Mononuclear cell (primary cell): ENCODE measurements around the gene OOSP4A. TPM values are rescaled to one million over a fixed set of nuclear protein-coding genes. Genes with fewer than 3 reads are reported as not detected.

Experiments used
- H3K27me3 ChIP-seq: 2 replicates; pipeline ENCODE4 v1.6.0; 2011; ENCODE audit warnings: low read length, control low read depth; ENCODE audit not compliant: insufficient read depth
- H3K4me1 ChIP-seq: 2 replicates; pipeline ENCODE4 v1.5.1; 2011; ENCODE audit warnings: mild to moderate bottlenecking, low read length, control low read depth; ENCODE audit not compliant: insufficient read depth
- H3K4me3 ChIP-seq: 2 replicates; pipeline ENCODE4 v1.5.1; 2011; ENCODE audit warnings: mild to moderate bottlenecking, low read length, moderate library complexity
- H3K9me3 ChIP-seq: 2 replicates; pipeline ENCODE4 v1.5.1; 2011; ENCODE audit warnings: low read depth, mild to moderate bottlenecking, control low read depth, low read length
- total RNA-seq: library from RNA; depleted of rRNA; stranded (reverse); fragments of >200 nt; gene quantifications from one replicate; pipeline ENCODE4 v1.2.3, GENCODE V29; 2012

The OOSP4A gene
- not detected for total RNA-seq

DNA sequence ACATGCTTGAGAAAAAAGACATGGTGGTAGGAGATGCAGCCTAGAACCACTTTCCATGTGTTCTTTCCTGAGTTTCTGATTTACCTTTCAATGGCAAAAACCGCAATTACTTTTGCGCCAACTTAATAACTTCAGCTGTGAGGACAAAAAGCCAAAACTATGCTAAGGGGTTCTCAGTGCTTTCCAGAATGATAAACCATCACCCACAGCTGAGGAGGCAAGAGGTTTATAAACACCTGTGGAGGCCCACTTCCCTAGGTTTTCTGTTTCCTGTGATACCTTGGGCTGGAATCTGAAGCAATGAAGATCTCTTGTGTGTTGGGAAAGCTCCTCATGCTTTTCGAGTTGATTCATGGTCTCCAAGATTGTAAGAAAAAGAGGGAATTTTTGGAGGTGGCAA lies at the start of gene OOSP4A:
Gene OOSP4A, plus strand, starts transcription at position 301 of the 400 bp plus-strand sequence. Its CDS starts 0 bp downstream, at position 301.
- Histone ChIP-seq H3K27me3 (no peaks in the 10 kb centered on the region), H3K9me3 (no peaks in the 10 kb centered on the region), H3K4me1 (no peaks in the 10 kb centered on the region), H3K4me3 (no peak within 1 kb of the TSS)

DNA sequence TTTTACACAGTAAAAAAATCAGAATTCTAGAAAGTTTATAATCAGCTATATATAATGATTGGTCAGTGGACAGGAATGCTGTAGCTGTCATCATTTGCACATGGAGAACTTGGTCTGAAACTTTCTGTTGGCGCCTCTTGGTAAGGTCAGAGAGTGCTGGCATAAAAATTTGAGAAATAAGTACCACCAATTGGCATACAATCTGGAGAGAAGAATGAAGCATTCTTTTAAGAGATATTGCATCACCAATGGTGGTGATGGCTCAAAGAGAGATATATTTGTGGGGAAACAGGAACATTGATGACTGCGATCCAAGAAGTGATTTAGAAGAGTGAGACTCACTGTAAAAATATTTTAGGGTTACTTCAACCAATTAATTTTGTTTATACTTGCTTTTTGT lies 45.4 kb upstream of the OOSP4A start:
- Histone ChIP-seq H3K9me3 (peaks cover 19% of the 10 kb centered on the region), H3K4me3 (no peak overlapping the region), H3K4me1 (no peaks in the 10 kb centered on the region), H3K27me3 (no peaks in the 10 kb centered on the region)

DNA sequence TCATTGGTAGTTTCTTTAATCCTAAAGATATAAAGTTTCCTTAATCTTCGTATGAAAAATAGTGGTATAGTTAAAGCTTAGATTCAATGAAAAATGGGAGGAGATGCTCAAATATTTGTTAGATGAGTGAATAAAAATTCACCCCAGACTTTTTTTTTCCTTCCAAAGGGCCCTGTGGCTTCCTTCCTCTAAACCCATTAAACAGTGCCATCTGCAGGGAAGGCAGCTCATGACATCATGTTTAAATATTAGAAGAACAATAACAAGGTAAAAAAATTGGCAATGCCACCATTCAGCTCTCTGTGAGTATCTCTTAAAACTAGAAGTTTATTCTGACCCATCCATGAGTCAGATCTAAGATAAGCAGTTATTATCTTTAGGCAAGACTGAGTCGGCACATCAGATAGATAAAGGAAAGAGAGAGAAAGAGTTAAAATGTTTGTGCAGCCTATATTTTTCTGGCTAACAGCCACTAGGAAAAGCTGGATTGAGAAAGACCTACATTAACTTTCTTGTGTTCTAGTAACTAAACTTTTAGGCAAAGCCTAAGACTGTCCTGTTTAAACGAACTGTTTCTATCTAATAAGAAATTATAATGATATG lies 44.7 kb upstream of the OOSP4A start:
- peaks cover 25% of the 10 kb centered on the region for H3K9me3 ChIP-seq
- no peaks in the 10 kb centered on the region for H3K4me1 ChIP-seq
- no peaks in the 10 kb centered on the region for H3K27me3 ChIP-seq
- no peak overlapping the region for H3K4me3 ChIP-seq

DNA sequence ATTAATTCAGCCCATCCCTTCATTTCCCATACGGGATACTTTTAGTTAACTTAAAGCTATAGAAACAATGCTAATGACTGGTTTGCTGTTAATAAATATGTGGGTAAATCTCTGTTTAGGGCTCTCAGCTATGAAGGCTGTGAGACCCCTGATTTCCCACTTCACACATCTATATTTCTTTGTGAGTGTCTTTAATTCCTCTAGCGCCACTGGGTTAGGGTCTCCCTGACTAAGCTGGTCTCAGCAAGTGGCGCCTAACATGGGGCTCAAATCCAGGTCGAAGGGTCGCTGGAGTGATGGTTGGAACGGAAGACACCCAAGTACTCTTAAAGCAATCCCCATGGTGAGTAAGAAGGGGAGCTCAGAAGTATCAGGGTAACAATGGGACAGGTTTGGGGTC lies 40.0 kb upstream of the OOSP4A start:
- Histone ChIP-seq H3K4me1 (no peaks in the 10 kb centered on the region), H3K27me3 (no peaks in the 10 kb centered on the region), H3K4me3 (no peak overlapping the region), H3K9me3 (peaks cover 31% of the 10 kb centered on the region)

DNA sequence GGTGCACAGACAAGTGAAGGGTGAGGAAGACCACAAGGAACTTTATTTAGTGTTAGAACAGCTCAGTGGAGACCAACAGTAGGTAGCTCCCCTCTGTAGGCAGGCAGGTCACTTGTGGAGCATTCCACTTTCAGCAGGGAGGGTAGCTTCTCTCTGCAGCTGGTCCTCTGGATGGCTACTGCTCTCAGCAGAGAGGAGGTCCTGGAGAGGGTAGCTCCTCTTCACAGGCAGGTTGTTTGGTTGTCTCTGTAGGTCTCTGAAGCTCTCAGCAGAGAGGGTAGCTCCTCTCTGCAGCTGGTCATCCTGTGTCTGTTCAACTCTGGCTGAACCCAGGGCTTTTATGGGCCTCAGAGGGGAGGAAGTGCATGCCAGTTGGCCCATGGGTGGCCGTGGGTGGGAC lies 32.1 kb upstream of the OOSP4A start:
- Histone ChIP-seq H3K9me3 (no peaks in the 10 kb centered on the region), H3K4me1 (no peaks in the 10 kb centered on the region), H3K4me3 (no peak overlapping the region), H3K27me3 (no peaks in the 10 kb centered on the region)

DNA sequence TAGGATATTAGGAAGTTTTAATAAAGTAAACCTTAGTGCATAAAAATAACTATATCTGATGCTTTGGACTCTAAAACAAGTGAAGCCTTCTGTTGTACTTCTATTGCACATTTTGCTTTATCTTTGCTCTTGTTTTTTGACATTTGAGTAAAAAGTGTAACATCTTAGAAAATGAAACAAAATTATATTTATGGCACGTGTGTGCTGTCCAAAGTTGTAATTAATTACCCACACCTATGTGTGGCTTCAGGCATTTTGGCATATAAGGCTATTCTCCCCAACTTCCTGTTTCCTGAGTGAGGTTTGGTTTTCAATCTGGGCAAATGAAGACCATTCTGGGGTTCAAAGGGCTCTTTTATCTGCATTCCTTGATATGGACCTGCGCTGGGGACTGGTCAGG lies 25.7 kb upstream of the OOSP4A start, which contains the start of gene OOSP1:
Gene OOSP1, plus strand, starts transcription at position 301 of the 400 bp plus-strand sequence. Its CDS starts 23 bp downstream, at position 324.
- Histone ChIP-seq H3K4me1 (no peaks in the 10 kb centered on the region), H3K27me3 (no peaks in the 10 kb centered on the region), H3K4me3 (no peak within 1 kb of the TSS), H3K9me3 (no peaks in the 10 kb centered on the region)

DNA sequence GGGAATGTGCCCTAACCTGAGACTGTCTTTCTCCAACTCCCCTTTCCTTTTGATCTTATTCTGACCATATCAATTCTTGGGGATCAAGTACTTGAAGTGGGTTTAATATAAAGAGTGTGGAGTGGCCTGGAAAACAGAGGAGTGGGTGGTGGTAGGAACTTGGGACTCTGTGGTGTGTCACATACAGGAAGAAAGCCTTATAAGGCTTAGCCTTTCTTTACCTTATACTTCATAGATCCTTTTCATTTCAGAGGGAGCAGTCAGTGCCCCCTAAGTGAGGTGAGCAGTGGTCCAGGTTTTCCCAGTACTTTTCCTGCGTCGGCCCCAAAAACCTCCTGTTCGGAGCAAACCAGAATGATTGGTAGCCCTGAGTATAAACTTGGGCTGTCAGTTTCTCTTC lies 25.1 kb upstream of the OOSP4A start:
- Histone ChIP-seq H3K27me3 (no peaks in the 10 kb centered on the region), H3K9me3 (no peaks in the 10 kb centered on the region), H3K4me3 (no peak overlapping the region), H3K4me1 (no peaks in the 10 kb centered on the region)

DNA sequence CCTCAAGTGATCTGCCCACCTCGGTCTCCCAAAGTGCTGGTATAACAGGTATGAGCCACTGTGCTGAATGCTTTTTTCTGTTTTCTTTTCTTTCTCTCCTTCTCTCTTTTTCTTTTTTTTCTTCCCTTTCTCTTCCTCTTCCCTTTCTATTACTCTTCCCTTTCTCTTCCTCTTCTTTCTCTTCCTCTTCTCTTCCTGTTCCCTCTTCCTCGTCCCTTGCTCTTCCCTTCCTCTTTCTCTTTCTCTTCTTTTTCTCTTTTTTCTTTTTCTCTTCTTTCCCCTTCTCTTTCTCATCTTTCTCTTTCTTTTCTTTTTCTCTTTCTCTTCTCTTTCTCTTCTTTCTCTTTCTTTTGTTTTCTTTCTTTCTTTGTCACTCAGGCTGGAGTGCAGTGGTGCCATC lies 24.4 kb upstream of the OOSP4A start:
- H3K4me3 ChIP-seq: no peak overlapping the region
- H3K4me1 ChIP-seq: no peaks in the 10 kb centered on the region
- no peaks in the 10 kb centered on the region for H3K9me3 ChIP-seq
- H3K27me3 ChIP-seq: no peaks in the 10 kb centered on the region

DNA sequence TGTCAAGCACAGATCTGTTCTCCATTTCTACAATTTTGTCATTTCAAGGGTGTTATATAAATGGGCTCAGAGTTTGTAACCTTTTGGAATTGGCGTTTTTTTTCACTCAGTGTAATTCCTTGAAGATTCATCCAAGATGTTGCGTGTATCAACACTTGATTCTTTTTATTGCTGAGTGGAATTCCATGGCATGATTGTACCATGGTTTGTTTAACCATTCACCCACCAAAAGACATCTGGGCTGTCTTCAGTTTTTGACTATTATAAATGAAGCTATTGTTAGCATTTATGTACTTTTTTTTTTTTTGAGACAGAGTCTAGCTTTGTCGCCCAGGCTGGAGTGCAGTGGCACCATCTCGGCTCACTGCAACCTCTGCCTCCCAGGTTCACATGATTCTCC lies 22.7 kb upstream of the OOSP4A start:
- H3K27me3 ChIP-seq: no peaks in the 10 kb centered on the region
- no peaks in the 10 kb centered on the region for H3K9me3 ChIP-seq
- H3K4me1 ChIP-seq: no peaks in the 10 kb centered on the region
- no peak overlapping the region for H3K4me3 ChIP-seq

DNA sequence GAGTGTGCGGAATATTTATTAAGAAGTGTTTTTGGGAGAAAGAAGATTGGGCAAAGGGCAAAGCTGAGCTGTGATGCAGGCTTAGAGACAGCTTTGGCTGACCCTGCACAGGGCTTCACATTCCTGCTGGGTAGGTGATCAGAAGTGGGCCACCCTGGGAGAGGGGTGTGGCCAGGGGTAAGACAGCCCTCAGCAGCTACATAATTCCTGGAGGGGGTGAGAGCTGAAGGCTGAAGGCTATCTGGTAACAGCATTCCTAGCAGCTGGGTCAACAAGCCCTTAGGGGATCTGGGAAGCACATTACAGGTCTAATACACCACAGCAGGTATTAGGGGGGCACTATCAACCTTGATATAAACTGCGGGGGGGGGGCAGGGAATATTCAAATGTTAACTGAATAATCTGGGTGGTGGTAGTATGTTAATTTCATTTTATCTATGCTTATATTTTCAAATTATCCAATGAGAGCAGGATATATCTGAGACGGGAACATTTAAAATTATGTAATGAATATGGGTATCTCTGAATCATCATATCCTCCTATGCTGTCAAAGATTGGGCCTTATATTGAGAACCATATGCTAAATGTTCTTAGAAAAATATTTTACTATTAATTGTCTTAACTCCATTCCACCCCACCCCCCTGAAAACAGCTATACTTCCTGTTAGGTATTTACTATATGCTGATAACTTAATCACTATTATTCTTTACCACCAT lies 19.7 kb upstream of the OOSP4A start:
- H3K9me3 ChIP-seq: no peaks in the 10 kb centered on the region
- no peak overlapping the region for H3K4me3 ChIP-seq
- no peaks in the 10 kb centered on the region for H3K4me1 ChIP-seq
- H3K27me3 ChIP-seq: no peaks in the 10 kb centered on the region

DNA sequence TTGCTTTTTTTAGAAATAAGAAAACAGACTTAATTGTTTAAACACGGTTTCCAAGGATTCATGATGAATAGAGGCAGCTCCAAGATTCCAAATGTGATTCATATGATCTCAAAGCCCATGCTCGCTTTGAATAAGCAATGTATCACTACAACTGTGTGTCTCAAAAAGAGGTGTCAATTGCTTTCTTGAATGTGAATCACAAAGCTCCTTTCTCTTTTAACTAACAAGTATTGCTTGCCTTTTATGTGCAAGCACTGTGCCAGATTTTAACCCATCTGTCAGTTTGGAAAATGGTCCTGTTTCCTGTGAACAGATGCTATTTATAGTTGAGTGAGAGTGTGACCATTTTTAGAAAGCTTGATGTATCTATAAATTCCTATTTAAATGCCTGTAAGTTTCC lies 19.1 kb upstream of the OOSP4A start:
- H3K27me3 ChIP-seq: no peaks in the 10 kb centered on the region
- H3K4me3 ChIP-seq: no peak overlapping the region
- no peaks in the 10 kb centered on the region for H3K9me3 ChIP-seq
- H3K4me1 ChIP-seq: no peaks in the 10 kb centered on the region

DNA sequence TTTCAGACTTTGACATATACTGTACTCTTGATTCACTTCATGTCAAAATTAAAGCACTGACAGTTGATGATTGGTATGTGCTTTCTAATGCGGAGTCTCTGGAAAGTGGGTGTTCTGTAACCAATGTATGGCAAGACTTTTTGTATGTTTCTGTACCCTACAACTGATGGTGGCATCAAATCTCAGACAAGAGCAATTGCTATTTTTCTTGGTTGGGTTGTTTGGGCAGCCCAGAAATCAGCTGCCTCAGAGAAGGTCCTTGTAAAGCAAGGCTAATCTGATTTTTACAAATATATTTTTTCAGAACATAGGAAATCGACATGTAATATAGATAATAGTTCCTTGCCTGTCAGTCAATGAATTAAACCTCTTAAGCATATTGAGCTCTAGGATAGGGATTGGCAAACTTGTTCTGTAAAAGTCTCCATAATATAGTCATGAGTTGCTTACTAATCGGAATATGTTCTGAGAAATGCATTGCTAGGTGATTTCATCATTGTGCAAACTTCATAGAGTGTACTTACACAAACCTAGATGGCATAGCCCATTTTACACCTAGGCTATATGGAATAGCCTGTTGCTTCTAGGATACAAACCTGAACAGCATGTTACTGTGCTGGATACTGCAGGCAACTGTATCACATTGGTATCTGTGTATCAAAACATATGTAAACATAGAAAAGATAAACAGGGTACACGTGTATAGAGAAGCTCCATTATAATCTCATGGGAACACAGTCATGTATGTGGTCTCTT lies 10.2 kb upstream of the OOSP4A start:
- no peaks in the 10 kb centered on the region for H3K27me3 ChIP-seq
- H3K4me1 ChIP-seq: no peaks in the 10 kb centered on the region
- no peak overlapping the region for H3K4me3 ChIP-seq
- H3K9me3 ChIP-seq: no peaks in the 10 kb centered on the region

DNA sequence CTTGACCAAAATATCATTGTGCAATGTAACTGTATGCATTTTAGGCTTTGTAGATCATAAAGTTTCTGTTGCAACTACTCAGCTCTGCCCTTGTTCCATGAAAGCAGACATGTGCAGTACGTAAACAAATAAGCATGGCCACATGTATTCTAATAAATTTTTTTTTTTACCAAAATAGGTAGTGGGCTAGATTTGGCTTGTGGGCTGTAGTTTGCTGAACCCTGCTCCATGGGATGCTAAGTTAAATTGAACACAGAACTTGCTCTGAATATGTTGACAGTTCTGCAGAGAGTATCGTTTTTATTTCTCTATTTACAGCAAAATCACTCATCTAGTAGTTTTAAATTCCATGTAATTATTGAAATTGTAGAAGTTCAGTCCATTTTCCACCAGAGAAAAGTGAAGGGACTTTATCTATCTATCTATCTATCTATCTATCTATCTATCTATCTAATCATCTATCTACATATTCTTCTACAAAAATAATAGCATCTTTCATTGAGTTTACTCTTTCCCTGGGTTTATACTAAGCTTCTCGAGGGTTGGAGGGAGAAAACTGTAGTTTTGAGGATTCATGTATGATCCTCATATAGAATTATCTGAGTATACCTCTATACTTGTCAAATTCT lies 9.5 kb upstream of the OOSP4A start:
- no peaks in the 10 kb centered on the region for H3K4me1 ChIP-seq
- no peak overlapping the region for H3K4me3 ChIP-seq
- H3K9me3 ChIP-seq: no peaks in the 10 kb centered on the region
- no peaks in the 10 kb centered on the region for H3K27me3 ChIP-seq

DNA sequence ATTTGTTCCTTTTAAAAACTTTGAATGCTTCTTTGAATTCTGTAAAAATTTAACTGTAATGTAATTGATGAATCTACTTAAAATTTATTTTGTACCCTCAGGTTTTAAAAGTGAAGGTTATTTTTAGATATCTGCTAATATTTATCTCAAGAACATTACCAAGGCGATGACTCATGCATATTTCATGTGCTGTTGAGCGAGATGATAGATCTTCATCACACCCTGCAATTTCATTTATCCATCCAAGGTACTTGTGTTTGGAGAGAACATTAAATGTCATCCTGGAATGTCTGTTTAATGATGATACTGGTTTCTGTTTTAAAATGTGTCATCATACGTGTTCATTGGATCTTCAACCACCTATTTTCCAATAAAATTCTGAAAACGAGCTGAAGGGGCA lies 6.7 kb upstream of the OOSP4A start:
- Histone ChIP-seq H3K4me1 (no peaks in the 10 kb centered on the region), H3K4me3 (no peak overlapping the region), H3K27me3 (no peaks in the 10 kb centered on the region), H3K9me3 (no peaks in the 10 kb centered on the region)
